GM23338 (cell line): ENCODE data around the gene RNF11. TPM values are rescaled to one million over a fixed set of nuclear protein-coding genes. Genes with fewer than 3 reads are reported as not detected.

Experiments
- ATAC-seq: fragments of 200-7000 bp; cut with Tn5 transposase; 3 replicates; pipeline ENCODE4 v1.9.1; 2020
- DNase-seq: peaks from one replicate; pipeline ENCODE4 v3.0.0-alpha.2; 2015; ENCODE audit warnings: low spot score
- H2AFZ ChIP-seq: fragments of 200-600 bp; sonication (generic); 2 replicates; pipeline ENCODE4 v1.8.0; 2016; ENCODE audit warnings: antibody characterized with exemption, mild to moderate bottlenecking, moderate library complexity
- H3F3A ChIP-seq: fragments of 200-600 bp; sonication (generic); replicated peaks from 2 replicates; pipeline ENCODE4 v1.8.0; 2017; ENCODE audit warnings: antibody characterized with exemption, mixed run types, low read depth
- H3K27ac ChIP-seq: fragments of 200-600 bp; sonication (generic); 2 replicates; pipeline ENCODE4 v1.6.1; 2016; ENCODE audit warnings: low read depth
- H3K27me3 ChIP-seq: fragments of 200-600 bp; sonication (generic); 2 replicates; pipeline ENCODE4 v1.8.0; 2016; ENCODE audit warnings: mild to moderate bottlenecking, mixed run types, moderate library complexity; ENCODE audit not compliant: insufficient read depth
- H3K36me3 ChIP-seq: fragments of 200-600 bp; sonication (generic); 2 replicates; pipeline ENCODE4 v1.8.0; 2016; ENCODE audit warnings: mild to moderate bottlenecking; ENCODE audit not compliant: insufficient read depth
- H3K4me1 ChIP-seq: fragments of 200-600 bp; sonication (generic); 2 replicates; pipeline ENCODE4 v1.8.0; 2016; ENCODE audit warnings: mild to moderate bottlenecking, moderate library complexity; ENCODE audit not compliant: insufficient read depth
- H3K4me2 ChIP-seq: fragments of 200-600 bp; sonication (generic); 2 replicates; pipeline ENCODE4 v1.7.1; 2017; ENCODE audit warnings: mixed run types
- H3K4me3 ChIP-seq: fragments of 200-600 bp; sonication (generic); 2 replicates; pipeline ENCODE4 v1.6.1; 2016; ENCODE audit warnings: mixed run types
- H3K79me2 ChIP-seq: fragments of 200-600 bp; sonication (generic); replicated peaks from 2 replicates; pipeline ENCODE4 v1.8.0; 2017; ENCODE audit warnings: mild to moderate bottlenecking; ENCODE audit not compliant: insufficient read depth
- H3K9me2 ChIP-seq: fragments of 200-600 bp; sonication (generic); 2 replicates; pipeline ENCODE4 v1.8.0; 2017; ENCODE audit not compliant: insufficient read depth
- H4K20me1 ChIP-seq: fragments of 200-600 bp; sonication (generic); replicated peaks from 2 replicates; pipeline ENCODE4 v1.8.0; 2017; ENCODE audit warnings: mild to moderate bottlenecking; ENCODE audit not compliant: insufficient read depth
- H3K27ac Mint-ChIP-seq: 2 replicates; pipeline ENCODE4 v1.8.0; 2020; ENCODE audit warnings: inconsistent platforms, mild to moderate bottlenecking, moderate library complexity, mixed read lengths
- H3K27me3 Mint-ChIP-seq: 3 replicates; pipeline ENCODE4 v1.8.0; 2022; ENCODE audit warnings: low read depth, mild to moderate bottlenecking, moderate library complexity, mixed read lengths, inconsistent platforms; ENCODE audit not compliant: insufficient read depth, poor library complexity
- H3K36me3 Mint-ChIP-seq: 3 replicates; pipeline ENCODE4 v1.8.0; 2021; ENCODE audit warnings: low read depth, mild to moderate bottlenecking, inconsistent platforms, moderate library complexity, mixed read lengths
- H3K4me1 Mint-ChIP-seq: 3 replicates; pipeline ENCODE4 v1.8.0; 2020; ENCODE audit warnings: mild to moderate bottlenecking, inconsistent platforms, mixed read lengths
- H3K4me3 Mint-ChIP-seq: 3 replicates; pipeline ENCODE4 v1.8.0; 2021; ENCODE audit warnings: moderate library complexity, mild to moderate bottlenecking, inconsistent platforms, mixed read lengths
- H3K9me3 Mint-ChIP-seq: 3 replicates; pipeline ENCODE4 v1.8.0; 2020; ENCODE audit warnings: moderate library complexity, mild to moderate bottlenecking, inconsistent platforms, mixed read lengths
- CREB1 ChIP-seq: fragments of 250-450 bp; sonication (Bioruptor Pico); IDR thresholded peaks from 2 replicates; pipeline ENCODE4 v1.5.0; 2020; ENCODE audit warnings: low read depth, mild to moderate bottlenecking, moderate library complexity
- CTCF ChIP-seq, 2 experiments: fragments of 200-600 bp in 1 of 2; sonication (generic) in 1 of 2; conservative IDR thresholded peaks; 2 replicates each; pipeline versions ENCODE4 v1.5.1 to v1.6.1; 2016 to 2017; ENCODE audit warnings: antibody characterized with exemption in 2 of 2, low read depth in 2 of 2, mild to moderate bottlenecking in 2 of 2, moderate library complexity in 1 of 2
- ETS1 ChIP-seq: IDR thresholded peaks from 2 replicates; pipeline ENCODE4 v1.6.1; 2016; ENCODE audit warnings: antibody characterized with exemption
- EZH2 ChIP-seq: fragments of 200-600 bp; sonication (generic); IDR thresholded peaks from one replicate; pipeline ENCODE4 v1.8.0; 2017; ENCODE audit warnings: antibody characterized with exemption, mild to moderate bottlenecking, low read depth; ENCODE audit not compliant: unreplicated experiment
- POLR2AphosphoS5 ChIP-seq: IDR thresholded peaks from 2 replicates; pipeline ENCODE4 v1.6.1; 2016; ENCODE audit warnings: antibody characterized with exemption, low read depth
- REST ChIP-seq: IDR thresholded peaks from one replicate; pipeline ENCODE4 v1.6.1; 2018; ENCODE audit warnings: antibody characterized with exemption; ENCODE audit not compliant: unreplicated experiment
- ZNF114 ChIP-seq: fragments of 250-450 bp; sonication (Bioruptor Pico); IDR thresholded peaks from 2 replicates; pipeline ENCODE4 v1.5.0; 2020; ENCODE audit warnings: mild to moderate bottlenecking, moderate library complexity
- ZNF462 ChIP-seq: fragments of 250-450 bp; sonication (Bioruptor Pico); IDR thresholded peaks from 2 replicates; pipeline ENCODE4 v1.5.0; 2020; ENCODE audit warnings: mild to moderate bottlenecking, moderate library complexity
- polyA plus RNA-seq: library from polyadenylated mRNA; unstranded; fragments of >200 nt; fragmentation: Nextera tagmentation; extraction: Ambion mirVana; gene quantifications from 2 replicates; pipeline ENCODE4 v1.2.1, GENCODE V29; 2016
- total RNA-seq: library from RNA; depleted of rRNA; stranded (reverse); fragments of >200 nt; shearing (Covaris generic); gene quantifications from 2 replicates; pipeline ENCODE4 v1.2.3, GENCODE V29; 2014

Gene RNF11
- total and polyA plus RNA-seq, 2 experiments from 2014 or later = 22.3 to 43.0 TPM

GRCh38 chr1:51302270-51302669 lies 66.2 kb downstream of the RNF11 start:
- Histone ChIP-seq H3K4me2 (no peak overlapping the region), H3K27ac (no peak overlapping the region), H4K20me1 (no peaks in the 10 kb centered on the region), H3K9me2 (no peaks in the 10 kb centered on the region), H3K4me3 (no peak overlapping the region), H3K27me3 (no peaks in the 10 kb centered on the region), H3K36me3 (no peaks in the 10 kb centered on the region), H2AFZ (no peak overlapping the region), H3K4me1 (no peaks in the 10 kb centered on the region), H3F3A (no peaks in the 10 kb centered on the region), H3K79me2 (no peaks in the 10 kb centered on the region)
- peaks cover 10% of the 10 kb centered on the region; the same call in 2 of the 3 replicates for H3K9me3 Mint-ChIP-seq
- peaks cover 16% of the 10 kb centered on the region for H3K27me3 Mint-ChIP-seq
- DNase-seq (no peak), ATAC-seq (no peak)
- H3K27ac Mint-ChIP-seq = no peak overlapping the region
- no peaks in the 10 kb centered on the region; the same call in 2 of the 3 replicates for H3K36me3 Mint-ChIP-seq
- H3K4me1 Mint-ChIP-seq = peaks cover 6% of the 10 kb centered on the region; the same call in 1 of the 3 replicates
- H3K4me3 Mint-ChIP-seq = no peak overlapping the region
- TF ChIP-seq CREB1 (CRISPR knock-in tag) (no peak), ZNF462 (CRISPR knock-in tag) (no peak), POLR2AphosphoS5 (no peak)

- DNase-seq (no peak), ATAC-seq (no peak)
- no peak overlapping the region for H3K27ac ChIP-seq
- no peak overlapping the region for H3K4me2 ChIP-seq
- Mint-ChIP-seq H3K4me3 (no peak overlapping the region), H3K27ac (no peak overlapping the region), H3K4me1 (peaks cover 3% of the 10 kb centered on the region; the same call in 1 of the 3 replicates), H3K36me3 (no peaks in the 10 kb centered on the region; the same call in 2 of the 3 replicates), H3K27me3 (peaks cover 13% of the 10 kb centered on the region), H3K9me3 (peaks cover 10% of the 10 kb centered on the region; the same call in 2 of the 3 replicates)
- H4K20me1 ChIP-seq = no peaks in the 10 kb centered on the region
- H3K36me3 ChIP-seq = no peaks in the 10 kb centered on the region
- H3K27me3 ChIP-seq = no peaks in the 10 kb centered on the region
- H2AFZ ChIP-seq = no peak overlapping the region
- H3K4me3 ChIP-seq = no peak overlapping the region
- H3K4me1 ChIP-seq = no peaks in the 10 kb centered on the region
- no peaks in the 10 kb centered on the region for H3K9me2 ChIP-seq
- H3F3A ChIP-seq = no peaks in the 10 kb centered on the region
- no peaks in the 10 kb centered on the region for H3K79me2 ChIP-seq
- no peak for TF ChIP-seq ZNF114 (CRISPR knock-in tag)
- TF ChIP-seq ETS1 = no peak
- no peak for TF ChIP-seq REST
- no peak for TF ChIP-seq EZH2
- TF ChIP-seq POLR2AphosphoS5 = no peak
- no peak for TF ChIP-seq CTCF (conservative IDR thresholded peaks at IDR 0.05; ENCODE audit: low read depth in 2 of 2)
Observed at GRCh38 chr1:51302746-51303145, 66.7 kb downstream of the RNF11 start.
